ENCODE results near the gene NID1.

NID1 gene

GRCh38 chr1:236063551-236063918 is 1.4 kb downstream of the NID1 start:
- no peak for DNase-seq

DNA sequence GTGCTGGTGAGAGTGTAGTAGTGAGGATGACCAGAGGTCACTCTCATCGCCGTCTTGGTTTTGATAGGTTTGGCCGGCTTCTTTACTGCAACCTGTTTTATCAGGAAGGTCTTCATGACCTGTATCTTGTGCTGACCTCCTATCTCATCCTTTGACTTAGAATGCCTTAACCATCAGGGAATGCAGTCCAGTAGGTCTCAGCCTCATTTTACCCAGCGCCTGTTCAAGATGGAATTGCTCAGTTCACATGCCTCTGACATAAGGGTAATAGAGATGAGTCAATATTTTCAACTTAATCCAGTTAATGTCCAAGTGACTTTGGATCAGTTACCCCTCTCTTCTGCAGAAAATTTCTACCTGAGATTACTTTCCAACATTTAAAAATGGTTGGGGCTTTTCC is 4.6 kb downstream of the NID1 start:
- no peak for DNase-seq

DNA sequence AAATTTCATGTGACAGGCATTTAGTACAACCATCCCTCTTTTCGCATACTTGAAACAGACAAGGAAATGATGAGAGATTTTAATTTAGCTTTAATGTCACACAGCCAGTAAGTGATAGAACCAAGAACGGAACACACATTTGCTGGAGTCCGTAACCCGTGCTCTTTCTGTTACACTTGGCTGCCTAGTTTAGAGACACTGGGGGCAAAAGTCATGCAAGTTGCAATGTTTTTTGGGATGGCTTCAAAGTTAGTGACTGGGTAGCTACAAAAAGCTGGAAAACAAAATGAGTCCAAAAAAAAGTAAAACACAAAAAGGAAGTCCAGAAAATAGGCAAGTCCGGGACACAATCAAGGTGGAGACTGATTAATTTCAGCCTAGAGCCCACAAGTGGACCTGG is 5.9 kb downstream of the NID1 start:
- no peak for DNase-seq

DNA sequence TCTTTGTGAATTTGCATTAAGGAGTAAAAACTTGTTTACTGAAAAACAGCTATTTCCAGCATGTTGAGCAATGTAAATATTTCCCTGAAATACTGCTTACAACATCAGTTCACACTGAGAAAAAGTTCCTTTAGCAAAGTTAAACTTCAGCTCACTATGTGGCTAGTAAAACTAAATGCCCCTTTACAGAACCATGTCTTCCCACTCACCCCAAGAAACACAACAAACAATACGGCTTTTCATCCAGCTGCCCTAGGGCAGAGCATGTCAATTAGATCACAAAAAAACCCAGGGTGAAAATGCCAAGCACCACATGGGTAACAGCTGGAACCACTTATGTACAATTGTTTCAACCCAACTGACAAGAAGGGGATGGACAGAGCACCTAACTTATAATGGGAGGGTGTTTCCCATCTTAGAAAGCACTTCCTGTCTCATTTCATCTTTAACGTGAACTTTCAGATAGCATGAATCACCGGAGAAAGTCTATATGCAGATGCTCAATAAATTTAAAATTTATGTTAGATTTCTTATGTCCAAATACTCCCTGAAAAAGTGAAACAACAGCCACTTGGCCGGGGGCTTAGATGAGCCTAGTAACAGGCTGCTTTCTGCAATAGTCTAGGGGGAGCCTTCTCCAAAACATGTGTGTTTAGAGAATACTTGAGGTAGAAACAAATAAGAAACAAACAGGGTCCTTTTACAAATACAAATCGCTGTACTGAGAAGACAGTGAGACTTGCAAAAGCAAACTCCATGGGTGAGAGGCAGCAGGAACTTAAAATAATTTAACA is 6.6 kb downstream of the NID1 start:
- DNase-seq: peak; percentile 52

DNA sequence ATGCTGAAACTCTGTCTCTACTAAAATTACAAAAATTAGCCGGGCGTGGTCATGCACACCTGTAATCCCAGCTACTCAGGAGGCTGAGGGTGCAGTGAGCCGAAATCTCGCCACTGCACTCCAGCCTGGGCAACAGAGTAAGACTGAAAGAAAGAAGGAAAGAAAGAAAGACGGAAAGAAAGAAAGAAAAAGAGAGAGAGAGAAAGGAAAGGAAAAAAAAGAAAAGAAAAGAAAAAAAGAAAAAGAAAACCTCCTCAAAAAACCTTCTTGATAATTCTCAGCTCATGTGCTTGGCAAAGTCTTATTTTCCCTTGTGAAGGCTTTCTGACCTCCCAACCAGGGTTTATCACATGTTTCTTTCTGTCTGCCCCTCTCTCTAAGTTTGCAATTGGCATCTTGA is 7.3 kb downstream of the NID1 start:
- no peak for DNase-seq

GRCh38 chr1:236052232-236052993 is 12.5 kb downstream of the NID1 start:
- no peak for DNase-seq

GRCh38 chr1:236051242-236051791 is 13.6 kb downstream of the NID1 start:
- DNase-seq: peak; percentile 41

DNA sequence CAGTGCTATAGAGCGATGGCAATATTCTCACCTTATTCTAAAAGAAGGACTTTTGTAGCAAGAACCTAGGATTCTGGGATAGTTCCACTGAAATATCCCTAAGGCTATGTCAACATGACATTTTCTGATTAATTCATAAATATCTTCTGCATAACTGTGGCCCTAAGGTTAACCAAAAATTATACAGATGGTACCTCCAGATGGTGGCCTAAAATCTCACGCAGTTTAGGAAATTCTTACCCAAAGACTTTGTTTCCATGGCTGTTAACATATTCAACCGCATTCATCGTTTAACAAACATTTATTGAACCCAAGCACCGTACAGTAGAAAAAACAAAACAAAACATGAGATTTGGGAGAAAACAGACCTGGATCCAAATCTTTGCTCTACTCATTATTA is 19.1 kb downstream of the NID1 start:
- no peak for DNase-seq

- no peak for DNase-seq
Measured at GRCh38 chr1:236044341-236044740, 20.5 kb downstream of the NID1 start.

DNA sequence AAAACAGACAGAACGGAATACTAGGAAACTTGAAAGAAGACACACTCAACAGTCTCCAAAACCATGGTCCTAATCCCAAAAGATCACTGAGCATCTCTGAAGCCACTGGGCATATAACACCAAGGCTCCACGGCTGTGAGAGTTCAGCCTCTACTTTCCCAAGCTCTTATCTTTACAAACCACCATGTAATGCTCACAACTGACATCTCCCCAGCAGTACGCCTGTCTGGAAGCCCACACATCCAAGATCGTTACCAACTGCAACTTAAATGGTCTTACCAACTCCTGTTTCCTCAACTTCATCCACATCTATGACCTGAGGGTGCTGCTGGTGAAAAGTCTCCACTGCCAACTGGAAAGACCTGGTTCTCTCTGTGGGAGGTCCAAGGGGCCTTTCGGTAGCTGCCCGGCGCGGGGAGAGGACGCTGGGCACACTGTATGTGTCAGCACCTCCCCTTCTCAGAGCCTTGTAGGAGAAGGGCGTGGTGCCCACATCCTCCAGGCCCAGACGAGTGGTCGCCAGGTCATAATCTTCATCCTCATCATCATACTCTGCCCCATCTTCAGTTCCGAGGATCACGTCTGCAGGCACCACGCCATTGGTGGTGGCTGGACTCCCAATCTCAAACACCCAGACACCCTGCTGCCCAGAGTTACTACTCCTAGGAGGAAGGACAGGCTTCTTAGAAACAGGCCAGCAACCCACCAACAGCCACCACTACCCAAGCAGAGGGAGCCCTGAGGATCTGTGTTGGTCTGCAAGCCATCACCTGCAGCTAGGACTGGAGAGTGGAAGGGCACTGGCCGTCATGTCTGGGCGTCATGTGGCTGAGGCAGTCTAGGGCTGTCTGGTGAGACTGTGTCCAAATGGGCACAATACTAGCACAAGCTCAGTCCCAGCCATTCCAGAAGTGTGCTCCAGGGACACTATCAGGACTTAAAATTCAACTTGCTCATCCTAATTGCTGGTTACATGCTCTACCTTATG is 23.0 kb downstream of the NID1 start:
- DNase-seq: no peak

GRCh38 chr1:236039740-236040685 is 24.9 kb downstream of the NID1 start:
- DNase-seq: no peak

DNA sequence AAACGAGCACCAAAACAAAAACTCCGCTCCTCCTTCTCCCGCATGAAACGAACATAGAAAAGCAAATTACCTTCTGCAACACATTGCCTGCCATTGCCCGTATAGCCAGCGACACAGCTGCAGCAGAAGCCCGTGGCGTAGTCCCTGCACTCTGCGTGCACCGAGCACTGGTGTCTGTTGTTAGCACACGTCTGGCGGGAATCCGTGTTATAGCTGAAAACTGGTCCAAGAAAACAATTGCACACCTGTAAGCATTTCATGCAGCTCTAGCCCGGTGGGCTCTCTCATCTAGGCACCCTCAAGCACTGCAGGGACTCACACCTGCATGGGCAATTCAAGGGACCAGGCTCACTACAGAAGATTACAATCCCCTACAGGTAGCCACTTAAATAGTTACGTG is 26.9 kb downstream of the NID1 start:
- no peak for DNase-seq

DNA sequence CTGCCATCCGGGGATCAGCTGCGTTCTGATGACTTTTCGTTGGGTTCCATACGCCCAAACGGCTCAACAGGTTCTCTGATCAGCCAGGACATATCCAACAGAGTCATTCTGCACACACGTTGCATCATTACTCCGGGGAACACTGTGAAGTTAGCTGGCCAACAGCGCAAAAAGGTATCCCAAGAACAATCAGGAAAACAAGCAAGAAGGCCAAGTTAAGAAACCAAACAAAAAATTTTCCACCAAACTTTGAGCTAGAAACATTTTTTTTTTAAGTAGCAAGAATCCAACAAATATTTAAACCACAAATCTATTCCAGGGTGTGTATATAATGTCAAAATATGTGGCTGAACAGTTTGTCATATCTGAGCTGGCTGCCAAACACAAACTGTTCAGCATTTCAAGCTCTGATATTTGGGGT is 29.2 kb downstream of the NID1 start:
- DNase-seq: no peak

DNA sequence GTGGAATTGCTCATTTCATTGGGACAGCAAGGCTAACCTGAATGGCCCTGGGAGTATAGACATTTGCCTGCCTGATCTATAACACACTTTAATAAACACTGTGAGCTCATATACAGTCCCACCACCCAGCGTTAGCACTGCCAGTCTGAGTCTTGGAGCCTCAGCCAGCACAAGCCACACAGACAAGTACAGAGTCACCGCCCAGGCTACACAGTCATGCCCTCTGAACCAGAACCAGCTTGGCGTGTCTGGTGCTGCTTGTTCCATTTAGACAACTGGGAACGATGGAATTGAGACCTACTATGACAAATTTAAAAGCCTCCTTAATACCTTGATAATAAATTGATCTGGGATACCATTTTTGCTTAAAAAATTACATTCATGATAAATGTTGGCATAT is 31.6 kb downstream of the NID1 start:
- DNase-seq: no peak

GRCh38 chr1:236030534-236030933 is 34.4 kb downstream of the NID1 start:
- DNase-seq: no peak

DNA sequence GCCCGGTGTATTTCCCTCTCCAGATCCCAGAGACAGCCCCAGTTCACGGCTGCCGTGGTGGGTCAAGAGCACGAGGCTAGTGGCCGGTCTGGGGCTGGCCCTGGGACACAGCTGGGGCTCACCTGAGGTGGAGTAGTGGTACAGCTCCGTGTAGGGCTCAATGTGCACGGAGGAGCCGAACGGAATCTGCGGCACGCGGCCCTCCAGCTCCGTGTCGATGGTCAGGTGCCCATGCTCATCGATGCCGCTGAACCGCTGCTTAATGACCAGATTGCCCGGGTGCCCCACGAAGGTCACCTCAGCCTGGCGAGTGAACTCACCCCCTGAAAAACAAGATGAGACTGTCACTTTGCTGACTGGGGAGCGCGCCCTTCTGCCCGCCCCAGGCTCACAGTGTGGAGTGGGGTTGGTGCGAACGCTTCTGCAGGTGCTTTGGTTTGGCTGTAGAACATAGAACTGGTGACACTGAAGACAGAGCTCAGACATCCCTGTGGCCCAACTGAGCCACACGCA is 35.4 kb downstream of the NID1 start:
- no peak for DNase-seq

GRCh38 chr1:236027104-236027503 is 37.8 kb downstream of the NID1 start:
- DNase-seq: no peak

DNA sequence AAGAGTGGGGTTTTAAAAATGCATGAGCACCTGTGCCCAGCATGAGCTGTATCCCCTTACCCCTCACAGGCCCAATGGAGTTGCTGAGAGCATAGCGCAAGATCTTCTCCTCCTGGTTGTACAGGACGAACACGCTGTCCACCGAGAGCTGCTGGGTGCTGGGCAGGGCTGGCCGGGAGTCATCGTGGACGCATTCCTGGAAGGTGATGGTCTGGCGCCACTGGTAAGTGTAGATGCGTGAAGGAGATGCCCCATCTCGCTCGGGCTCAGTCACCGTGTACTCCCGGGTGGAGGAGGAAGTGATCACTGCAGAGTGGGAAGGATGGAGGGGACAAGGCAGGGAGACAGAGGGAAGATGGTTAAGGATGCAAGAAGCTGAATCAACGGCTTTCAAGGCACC is 39.1 kb downstream of the NID1 start:
- no peak for DNase-seq

- no peak for DNase-seq
Measured at GRCh38 chr1:236024641-236025040, 40.2 kb downstream of the NID1 start.

- no peak for DNase-seq
Measured at GRCh38 chr1:236023926-236024565, 40.8 kb downstream of the NID1 start.
